Measurements from ENCODE around the gene ZNF70.
"Not testable (repeated sequence)": the region's sequence is repeated elsewhere in the genome, so short reads cannot be mapped to it uniquely, and the experiment has no call there.

Gene ZNF70

GRCh38 chr22:23744001-23744400 lies 6.9 kb downstream of the ZNF70 start:
- no peak for TF ChIP-seq CTCF (IDR thresholded peaks at IDR 0.05)
- peaks cover 3% of the 10 kb centered on the region for H3K27me3 Mint-ChIP-seq (ENCODE audit: low read depth, poor library complexity)
- H3K4me3 Mint-ChIP-seq, result no peak overlapping the region
- H3K9me3 Mint-ChIP-seq, result no peaks in the 10 kb centered on the region
- H3K4me1 Mint-ChIP-seq, result no peaks in the 10 kb centered on the region
- H3K27ac Mint-ChIP-seq, result peak overlapping the region; percentile 54
- H3K36me3 Mint-ChIP-seq (ENCODE audit: low read depth), result peaks cover 43% of the 10 kb centered on the region
- no peak for DNase-seq

GRCh38 chr22:23743303-23743705 lies 7.6 kb downstream of the ZNF70 start:
- Mint-ChIP-seq H3K27ac (no peak overlapping the region), H3K36me3 (ENCODE audit: low read depth) (peaks cover 47% of the 10 kb centered on the region), H3K4me3 (no peak overlapping the region), H3K9me3 (no peaks in the 10 kb centered on the region), H3K4me1 (no peaks in the 10 kb centered on the region), H3K27me3 (ENCODE audit: low read depth, poor library complexity) (peaks cover 3% of the 10 kb centered on the region)
- TF ChIP-seq CTCF (IDR thresholded peaks at IDR 0.05), result no peak
- DNase-seq, result no peak

GRCh38 chr22:23742505-23743264 lies 8.2 kb downstream of the ZNF70 start:
- Mint-ChIP-seq H3K27ac (no peak overlapping the region), H3K27me3 (ENCODE audit: low read depth, poor library complexity) (peaks cover 3% of the 10 kb centered on the region), H3K36me3 (ENCODE audit: low read depth) (peaks cover 47% of the 10 kb centered on the region), H3K9me3 (no peaks in the 10 kb centered on the region), H3K4me3 (no peak overlapping the region), H3K4me1 (no peaks in the 10 kb centered on the region)
- DNase-seq, result no peak
- TF ChIP-seq CTCF (IDR thresholded peaks at IDR 0.05), result no peak

GRCh38 chr22:23737696-23738095 lies 13.2 kb downstream of the ZNF70 start:
- no peak overlapping the region for H3K27ac Mint-ChIP-seq
- H3K4me1 Mint-ChIP-seq, result no peaks in the 10 kb centered on the region
- H3K9me3 Mint-ChIP-seq, result no peaks in the 10 kb centered on the region

GRCh38 chr22:23728108-23728507 lies 22.8 kb downstream of the ZNF70 start:
- peaks cover 14% of the 10 kb centered on the region for H3K27me3 Mint-ChIP-seq (ENCODE audit: low read depth, poor library complexity)
- not testable (repeated sequence) for H3K4me1 Mint-ChIP-seq; H3K4me3 Mint-ChIP-seq; H3K27ac Mint-ChIP-seq; H3K9me3 Mint-ChIP-seq; H3K36me3 Mint-ChIP-seq (ENCODE audit: low read depth); DNase-seq

More at GRCh38 chr22:23737696-23738095, 13.2 kb downstream of the ZNF70 start:
- H3K36me3 Mint-ChIP-seq (ENCODE audit: low read depth), result peaks cover 9% of the 10 kb centered on the region
- no peak for DNase-seq
- peaks cover 6% of the 10 kb centered on the region for H3K27me3 Mint-ChIP-seq (ENCODE audit: low read depth, poor library complexity)
- H3K4me3 Mint-ChIP-seq, result no peak overlapping the region
- TF ChIP-seq CTCF (IDR thresholded peaks at IDR 0.05), result no peak

GRCh38 chr22:23722724-23723123 lies 28.2 kb downstream of the ZNF70 start:
- Mint-ChIP-seq H3K27me3 (ENCODE audit: low read depth, poor library complexity) (peaks cover 18% of the 10 kb centered on the region), H3K4me3 (no peak overlapping the region), H3K9me3 (no peaks in the 10 kb centered on the region), H3K4me1 (peaks cover 8% of the 10 kb centered on the region), H3K36me3 (ENCODE audit: low read depth) (no peaks in the 10 kb centered on the region), H3K27ac (no peak overlapping the region)
- DNase-seq, result no peak
- TF ChIP-seq CTCF (IDR thresholded peaks at IDR 0.05), result no peak
